DOHH2 (cell line): ENCODE data around the gene AJAP1.

ENCODE experiments used
- H3F3A ChIP-seq: fragments of 200-600 bp; sonication (generic), shearing (Covaris generic); 2 replicates; pipeline ENCODE4 v1.6.0; 2016; ENCODE audit warnings: antibody characterized with exemption, mild to moderate bottlenecking; ENCODE audit not compliant: control insufficient read depth, insufficient read depth
- H3K27ac ChIP-seq: fragments of 200-600 bp; sonication (generic); 2 replicates; pipeline ENCODE4 v1.5.1; 2014; ENCODE audit warnings: low read depth, mild to moderate bottlenecking, low read length, moderate library complexity
- H3K27me3 ChIP-seq: fragments of 200-600 bp; sonication (generic); 2 replicates; pipeline ENCODE4 v1.6.1; 2014; ENCODE audit warnings: mild to moderate bottlenecking, low read length, mixed read lengths; ENCODE audit not compliant: control insufficient read depth
- H3K36me3 ChIP-seq: fragments of 200-600 bp; sonication (generic); 2 replicates; pipeline ENCODE4 v1.6.1; 2014; ENCODE audit warnings: mild to moderate bottlenecking, low read length, moderate library complexity, mixed read lengths; ENCODE audit not compliant: control insufficient read depth
- H3K4me1 ChIP-seq: fragments of 200-600 bp; sonication (generic); 2 replicates; pipeline ENCODE4 v1.6.1; 2014; ENCODE audit warnings: mild to moderate bottlenecking, low read length, mixed read lengths; ENCODE audit not compliant: control insufficient read depth
- H3K4me2 ChIP-seq: fragments of 200-600 bp; sonication (generic); 2 replicates; pipeline ENCODE4 v1.6.0; 2014; ENCODE audit warnings: mild to moderate bottlenecking, low read length, moderate library complexity
- H3K4me3 ChIP-seq: fragments of 200-600 bp; sonication (generic); 2 replicates; pipeline ENCODE4 v1.5.1; 2014; ENCODE audit warnings: mild to moderate bottlenecking, low read length, mixed read lengths
- H3K79me2 ChIP-seq: fragments of 200-600 bp; sonication (generic); 2 replicates; pipeline ENCODE4 v1.6.1; 2014; ENCODE audit warnings: mild to moderate bottlenecking, low read length, mixed read lengths; ENCODE audit not compliant: control insufficient read depth
- H3K9me2 ChIP-seq: fragments of 200-600 bp; sonication (generic); replicated peaks from 2 replicates; pipeline ENCODE4 v1.6.1; 2014; ENCODE audit warnings: mild to moderate bottlenecking, low read length, mixed read lengths; ENCODE audit not compliant: control insufficient read depth
- H3K9me3 ChIP-seq: fragments of 200-600 bp; sonication (generic); 2 replicates; pipeline ENCODE4 v1.6.1; 2014; ENCODE audit warnings: antibody characterized with exemption, low read length, mixed read lengths; ENCODE audit not compliant: control insufficient read depth, insufficient read depth
- H4K20me1 ChIP-seq: fragments of 200-600 bp; sonication (generic); 2 replicates; pipeline ENCODE4 v1.6.0; 2014; ENCODE audit warnings: low read depth, mild to moderate bottlenecking, antibody characterized with exemption, low read length, moderate library complexity; ENCODE audit not compliant: control insufficient read depth, insufficient read depth
- CTCF ChIP-seq: fragments of 200-600 bp; sonication (generic); IDR thresholded peaks from one replicate; pipeline ENCODE4 v1.5.1; 2014; ENCODE audit warnings: antibody characterized with exemption, mild to moderate bottlenecking, low read depth, low read length; ENCODE audit not compliant: poor library complexity, severe bottlenecking
- EZH2phosphoT487 ChIP-seq: fragments of 200-600 bp; sonication (generic); IDR thresholded peaks from 2 replicates; pipeline ENCODE4 v1.6.1; 2017; ENCODE audit warnings: borderline replicate concordance, mild to moderate bottlenecking, antibody characterized with exemption, low read length, moderate library complexity, mixed read lengths

AJAP1 gene

DNA sequence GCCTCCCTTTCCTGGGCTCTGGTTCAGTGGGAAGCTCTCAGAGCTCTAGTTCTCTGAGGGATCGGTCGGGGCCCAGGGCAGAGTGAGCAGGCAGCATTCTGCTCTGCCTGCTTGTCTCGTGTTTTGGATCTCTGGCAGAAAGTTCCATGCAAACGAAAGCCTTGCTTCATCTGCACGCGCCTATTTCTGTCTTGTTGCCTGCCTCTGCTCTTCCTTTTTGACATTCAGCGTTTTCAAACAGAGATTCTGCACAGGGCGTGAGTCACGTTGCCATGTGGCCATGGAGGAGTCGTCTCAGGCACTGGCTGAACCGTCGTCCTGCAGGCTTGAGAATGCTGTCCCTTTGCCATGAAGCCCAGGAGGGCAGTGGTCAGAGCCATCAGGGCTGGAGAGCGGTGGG, 20.3 kb downstream of the AJAP1 start:
- Histone ChIP-seq H4K20me1 (no peaks in the 10 kb centered on the region), H3K4me2 (no peak overlapping the region)

DNA sequence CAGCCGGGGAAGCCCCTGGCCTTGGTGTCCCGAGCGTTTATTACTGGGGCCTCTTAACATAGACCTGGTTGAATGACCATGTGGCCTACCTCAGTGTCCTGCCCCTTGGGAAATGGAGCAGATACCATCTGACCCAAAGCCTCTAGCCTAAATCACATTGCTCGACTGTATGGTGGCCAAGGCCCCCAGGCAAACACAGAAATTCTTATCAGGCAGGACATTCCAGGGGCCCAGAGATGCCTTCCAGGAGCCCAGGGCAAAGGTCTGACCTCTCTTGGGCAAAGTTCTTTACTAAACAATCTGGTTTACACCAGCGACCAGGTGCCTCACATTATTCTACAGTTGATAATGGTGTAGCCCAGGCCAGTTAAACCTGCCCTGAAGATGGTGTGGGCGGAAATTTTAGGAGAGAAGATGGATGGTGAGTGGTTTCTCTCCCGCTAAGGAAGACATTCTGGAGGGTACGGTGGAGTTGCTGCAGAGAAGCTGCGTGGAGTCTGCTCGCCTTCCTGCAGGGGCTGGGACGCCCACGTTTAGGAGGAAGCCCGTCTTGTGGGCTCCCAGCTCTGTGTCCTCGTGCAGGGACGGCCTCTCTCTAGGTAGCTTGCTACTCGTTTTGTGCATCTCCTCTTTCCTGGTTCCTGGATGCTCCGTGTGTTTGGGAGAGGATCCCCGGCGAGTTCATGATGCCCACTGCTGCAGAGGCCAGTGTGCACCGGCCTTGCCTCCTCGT, 21.2 kb downstream of the AJAP1 start:
- no peak overlapping the region for H3K4me2 ChIP-seq

More for the DNA sequence above, 20.3 kb downstream of the AJAP1 start:
- H3F3A ChIP-seq, result no peaks in the 10 kb centered on the region
- H3K79me2 ChIP-seq, result no peaks in the 10 kb centered on the region
- H3K27ac ChIP-seq, result no peak overlapping the region
- H3K4me3 ChIP-seq, result no peak overlapping the region
- H3K27me3 ChIP-seq, result no peaks in the 10 kb centered on the region
- no peak for TF ChIP-seq CTCF
- no peak for TF ChIP-seq EZH2phosphoT487
- no peaks in the 10 kb centered on the region for H3K36me3 ChIP-seq
- no peaks in the 10 kb centered on the region for H3K9me2 ChIP-seq
- no peaks in the 10 kb centered on the region for H3K9me3 ChIP-seq
- no peaks in the 10 kb centered on the region for H3K4me1 ChIP-seq

DNA sequence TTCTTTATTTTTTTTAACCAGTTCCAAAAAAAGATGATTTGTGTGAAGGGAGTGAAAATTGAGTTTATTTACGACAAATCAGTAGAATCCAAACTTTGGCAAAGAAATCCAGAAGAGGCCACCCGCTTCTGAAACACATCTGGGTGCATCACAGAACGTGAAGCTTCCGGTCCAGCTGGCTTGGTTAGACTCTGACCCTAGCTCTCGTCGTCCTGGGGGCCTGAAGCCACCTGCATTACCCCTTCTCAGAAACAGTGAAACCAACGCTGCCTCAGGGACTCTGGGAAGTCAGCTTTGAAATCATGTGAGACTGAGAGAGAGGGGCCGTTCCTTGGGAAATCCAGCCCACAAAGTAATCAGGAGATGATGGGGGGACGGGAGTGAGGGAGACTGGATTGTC, 21.8 kb downstream of the AJAP1 start:
- Histone ChIP-seq H3K36me3 (no peaks in the 10 kb centered on the region), H3K27me3 (no peaks in the 10 kb centered on the region), H3K4me1 (no peaks in the 10 kb centered on the region), H3K4me2 (no peak overlapping the region), H4K20me1 (no peaks in the 10 kb centered on the region), H3F3A (no peaks in the 10 kb centered on the region), H3K9me3 (no peaks in the 10 kb centered on the region), H3K4me3 (no peak overlapping the region), H3K9me2 (no peaks in the 10 kb centered on the region), H3K27ac (no peak overlapping the region), H3K79me2 (no peaks in the 10 kb centered on the region)
- TF ChIP-seq EZH2phosphoT487, result no peak
- no peak for TF ChIP-seq CTCF

More for the DNA sequence above, 21.2 kb downstream of the AJAP1 start:
- no peaks in the 10 kb centered on the region for H3F3A ChIP-seq
- H3K4me3 ChIP-seq, result no peak overlapping the region
- H3K27ac ChIP-seq, result no peak overlapping the region
- no peaks in the 10 kb centered on the region for H3K79me2 ChIP-seq
- H3K9me2 ChIP-seq, result no peaks in the 10 kb centered on the region
- no peaks in the 10 kb centered on the region for H3K36me3 ChIP-seq
- no peak for TF ChIP-seq EZH2phosphoT487
- no peak for TF ChIP-seq CTCF
- H3K9me3 ChIP-seq, result no peaks in the 10 kb centered on the region
- H3K27me3 ChIP-seq, result no peaks in the 10 kb centered on the region
- H3K4me1 ChIP-seq, result no peaks in the 10 kb centered on the region
- H4K20me1 ChIP-seq, result no peaks in the 10 kb centered on the region
